ENCODE measurements around the gene NFKB2.
A peak's percentile ranks its signal among the peaks of the same experiment; 100 is the strongest.

Gene NFKB2

DNA sequence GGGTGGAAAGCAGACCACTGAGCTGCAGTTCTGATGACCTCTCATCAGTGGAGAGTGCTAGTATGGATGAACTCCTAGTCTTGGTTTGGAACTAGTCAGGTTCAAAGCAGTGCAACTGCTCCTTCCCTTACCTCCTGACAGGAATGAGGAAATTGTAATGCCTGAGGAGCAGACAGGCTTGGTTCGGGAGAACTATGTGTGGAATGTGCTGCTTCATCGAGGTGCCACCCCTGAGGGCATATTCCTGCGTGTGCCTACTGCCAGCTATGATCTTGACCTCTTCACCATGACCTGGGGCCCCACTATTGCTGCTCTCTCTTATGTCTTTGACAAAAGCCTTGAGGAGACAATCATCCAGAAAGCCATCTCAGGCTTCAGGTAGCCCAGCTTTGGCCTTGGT lies 27.4 kb upstream of the NFKB2 start:
- TF ChIP-seq, protein P1, sequence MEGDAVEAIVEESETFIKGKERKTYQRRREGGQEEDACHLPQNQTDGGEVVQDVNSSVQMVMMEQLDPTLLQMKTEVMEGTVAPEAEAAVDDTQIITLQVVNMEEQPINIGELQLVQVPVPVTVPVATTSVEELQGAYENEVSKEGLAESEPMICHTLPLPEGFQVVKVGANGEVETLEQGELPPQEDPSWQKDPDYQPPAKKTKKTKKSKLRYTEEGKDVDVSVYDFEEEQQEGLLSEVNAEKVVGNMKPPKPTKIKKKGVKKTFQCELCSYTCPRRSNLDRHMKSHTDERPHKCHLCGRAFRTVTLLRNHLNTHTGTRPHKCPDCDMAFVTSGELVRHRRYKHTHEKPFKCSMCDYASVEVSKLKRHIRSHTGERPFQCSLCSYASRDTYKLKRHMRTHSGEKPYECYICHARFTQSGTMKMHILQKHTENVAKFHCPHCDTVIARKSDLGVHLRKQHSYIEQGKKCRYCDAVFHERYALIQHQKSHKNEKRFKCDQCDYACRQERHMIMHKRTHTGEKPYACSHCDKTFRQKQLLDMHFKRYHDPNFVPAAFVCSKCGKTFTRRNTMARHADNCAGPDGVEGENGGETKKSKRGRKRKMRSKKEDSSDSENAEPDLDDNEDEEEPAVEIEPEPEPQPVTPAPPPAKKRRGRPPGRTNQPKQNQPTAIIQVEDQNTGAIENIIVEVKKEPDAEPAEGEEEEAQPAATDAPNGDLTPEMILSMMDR (conservative IDR thresholded peaks at IDR 0.05; ENCODE audit: low read depth, low read length) = no peak
- no peak overlapping the region for H3K4me3 ChIP-seq (ENCODE audit: low read length)
- DNase-seq (ENCODE audit: low read depth) = no peak

DNA sequence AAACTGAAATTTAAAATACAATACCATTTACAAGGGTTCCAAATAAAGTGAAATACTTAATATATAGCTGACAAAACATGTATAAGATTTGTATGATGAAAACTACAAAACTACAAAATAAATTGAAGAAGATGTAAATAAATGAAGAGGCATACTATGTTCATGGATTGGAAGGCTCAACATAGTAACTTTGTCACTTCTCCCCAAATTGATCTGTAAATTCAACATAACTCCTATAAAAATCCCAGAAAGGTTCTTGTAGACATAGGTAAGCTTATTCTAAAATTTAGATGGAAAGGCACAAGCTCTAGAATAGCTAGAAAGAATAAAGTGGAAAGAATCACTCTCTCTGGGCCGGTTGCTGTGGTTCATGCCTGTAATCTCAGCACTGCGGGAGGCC lies 24.2 kb upstream of the NFKB2 start:
- H3K4me3 ChIP-seq (ENCODE audit: low read length) = no peak overlapping the region
- TF ChIP-seq, protein P1 (conservative IDR thresholded peaks at IDR 0.05; ENCODE audit: low read depth, low read length) = no peak
- DNase-seq (ENCODE audit: low read depth) = no peak

DNA sequence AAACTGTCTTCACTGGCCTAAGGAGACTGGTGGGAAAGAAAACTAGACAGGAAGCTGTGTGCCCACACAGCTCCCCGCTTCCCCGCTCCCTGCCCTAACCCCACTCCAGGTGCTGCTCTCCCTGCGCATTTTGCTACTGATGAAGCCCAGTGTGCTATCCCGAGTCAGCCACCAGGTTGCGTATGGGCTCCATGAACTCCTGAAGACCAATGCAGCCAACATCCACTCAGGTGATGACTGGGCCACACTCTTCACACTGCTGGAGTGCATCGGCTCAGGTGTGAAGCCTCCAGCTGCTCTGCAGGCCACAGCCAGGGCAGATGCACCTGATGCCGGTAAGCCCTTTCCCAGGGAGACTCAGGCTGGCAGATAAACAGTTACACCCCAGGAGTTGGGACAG lies 20.3 kb upstream of the NFKB2 start:
- DNase-seq (ENCODE audit: low read depth) = no peak
- H3K4me3 ChIP-seq (ENCODE audit: low read length) = no peak overlapping the region
- TF ChIP-seq, protein P1 (conservative IDR thresholded peaks at IDR 0.05; ENCODE audit: low read depth, low read length) = peak; percentile 35

DNA sequence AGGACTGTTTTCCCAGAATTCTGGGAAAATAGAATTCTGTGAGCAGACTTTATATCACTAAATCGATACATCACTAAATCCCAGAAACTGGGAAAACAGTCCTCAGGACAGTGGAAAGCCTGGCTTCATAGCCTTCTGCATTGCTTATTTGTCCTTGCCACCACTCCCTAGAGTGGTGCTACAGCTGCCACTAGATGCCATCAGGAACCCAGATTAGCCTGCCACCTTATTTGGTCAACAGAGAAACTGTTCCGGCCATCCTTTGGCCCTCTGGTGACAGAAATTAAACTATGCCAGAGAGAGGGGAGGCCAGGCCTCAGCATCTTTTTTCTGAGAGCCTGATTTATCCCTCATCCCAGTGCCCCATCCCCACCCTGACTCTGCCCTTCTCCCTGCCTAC lies 19.6 kb upstream of the NFKB2 start:
- DNase-seq (ENCODE audit: low read depth) = no peak
- no peak overlapping the region for H3K4me3 ChIP-seq (ENCODE audit: low read length)
- TF ChIP-seq, protein P1 (conservative IDR thresholded peaks at IDR 0.05; ENCODE audit: low read depth, low read length) = no peak

DNA sequence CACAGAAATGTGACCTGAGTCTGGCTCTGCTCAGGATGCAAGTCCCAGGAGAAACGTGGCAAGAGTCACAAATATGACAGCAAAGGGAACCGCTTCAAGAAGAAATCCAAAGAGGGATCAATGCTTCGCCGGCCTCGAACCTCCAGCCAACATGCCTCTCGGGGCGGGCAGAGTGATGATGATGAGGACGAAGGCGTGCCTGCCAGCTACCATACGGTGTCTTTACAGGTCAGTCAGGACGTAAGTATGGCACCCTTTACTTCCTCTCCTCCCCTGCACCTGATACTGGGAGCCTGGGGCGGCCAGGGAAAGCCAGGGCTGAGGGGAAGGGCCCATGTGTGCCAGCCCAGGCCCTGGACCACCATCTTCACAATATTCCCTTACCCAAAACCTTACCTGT lies 18.6 kb upstream of the NFKB2 start:
- TF ChIP-seq, protein P1 (conservative IDR thresholded peaks at IDR 0.05; ENCODE audit: low read depth, low read length) = no peak
- H3K4me3 ChIP-seq (ENCODE audit: low read length) = no peak overlapping the region
- no peak for DNase-seq (ENCODE audit: low read depth)

DNA sequence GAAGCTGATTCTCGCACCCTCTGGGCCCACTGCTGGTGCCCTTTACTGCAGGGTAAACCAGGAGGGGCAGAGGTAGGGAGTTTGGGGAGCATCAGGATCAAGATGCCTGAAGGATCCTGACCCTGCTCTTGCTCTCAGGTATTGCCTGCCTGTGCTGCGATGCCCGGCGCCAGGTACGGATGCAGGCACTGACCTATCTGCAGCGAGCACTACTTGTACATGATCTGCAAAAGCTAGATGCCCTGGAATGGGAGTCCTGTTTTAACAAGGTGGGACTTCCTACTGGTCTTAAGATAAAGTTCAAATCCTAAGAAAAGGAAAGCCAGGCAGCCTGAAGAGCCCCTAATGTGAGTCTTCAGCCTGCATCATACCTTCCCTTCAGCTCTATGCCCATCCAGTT lies 16.1 kb upstream of the NFKB2 start:
- no peak overlapping the region for H3K4me3 ChIP-seq (ENCODE audit: low read length)
- no peak for DNase-seq (ENCODE audit: low read depth)
- TF ChIP-seq, protein P1 (conservative IDR thresholded peaks at IDR 0.05; ENCODE audit: low read depth, low read length) = no peak

DNA sequence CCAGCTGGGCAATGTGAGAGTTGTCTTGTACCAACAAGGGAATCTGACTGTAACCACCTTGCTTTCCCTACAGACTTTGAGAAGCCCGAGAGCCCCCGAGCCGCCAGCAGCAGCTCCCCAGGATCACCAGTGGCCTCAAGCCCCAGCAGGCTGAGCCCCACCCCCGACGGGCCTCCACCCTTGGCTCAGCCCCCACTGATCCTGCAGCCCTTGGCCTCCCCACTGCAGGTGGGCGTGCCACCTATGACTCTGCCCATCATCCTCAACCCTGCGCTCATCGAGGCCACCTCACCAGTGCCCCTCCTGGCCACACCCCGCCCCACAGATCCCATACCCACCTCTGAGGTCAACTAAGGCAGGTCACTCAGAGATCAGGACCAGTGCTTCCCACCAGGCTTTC lies 13.5 kb upstream of the NFKB2 start:
- TF ChIP-seq, protein P1 (conservative IDR thresholded peaks at IDR 0.05; ENCODE audit: low read depth, low read length) = no peak
- no peak for DNase-seq (ENCODE audit: low read depth)
- H3K4me3 ChIP-seq (ENCODE audit: low read length) = no peak overlapping the region
